Tibial nerve (tissue), 4 donors: ENCODE data around the gene MIP. TPM values are rescaled to one million over a fixed set of nuclear protein-coding genes. Genes with fewer than 3 reads are reported as not detected.

Experiments
- DNase-seq, 2 donors: peaks; one replicate each; pipeline ENCODE4 v3.0.0-alpha.2; 2019; ENCODE audit warnings: low spot score in 2 of 2
- H3K27ac ChIP-seq, 4 donors: fragments of 200-600 bp; sonication (generic) in 3 of 4; one replicate each; pipeline ENCODE4 v1.5.1; 2017 to 2019; ENCODE audit warnings: mild to moderate bottlenecking in 1 of 4
- H3K27me3 ChIP-seq, 2 donors: fragments of 200-600 bp; sonication (generic) in 1 of 2; one replicate each; pipeline versions ENCODE4 v1.5.1 to v1.6.0; 2017 to 2019
- H3K36me3 ChIP-seq, 3 donors: fragments of 200-600 bp; sonication (generic); one replicate each; pipeline ENCODE4 v1.5.1; 2018 to 2019
- H3K4me1 ChIP-seq, 4 donors: fragments of 200-600 bp; sonication (generic) in 3 of 4; one replicate each; pipeline ENCODE4 v1.5.1; 2017 to 2019
- H3K4me3 ChIP-seq, 4 donors: fragments of 200-600 bp; sonication (generic) in 3 of 4; one replicate each; pipeline ENCODE4 v1.5.1; 2017 to 2019; ENCODE audit warnings: mild to moderate bottlenecking in 1 of 4, moderate library complexity in 1 of 4
- H3K9me3 ChIP-seq, 4 donors: fragments of 200-600 bp; sonication (generic) in 3 of 4; one replicate each; pipeline ENCODE4 v1.5.1; 2017 to 2019
- EP300 ChIP-seq, 2 donors: sonication (generic); formaldehyde crosslinking; IDR thresholded peaks; one replicate each; pipeline ENCODE4 v1.6.1; 2017; ENCODE audit warnings: antibody characterized with exemption in 2 of 2, mild to moderate bottlenecking in 1 of 2
- POLR2A ChIP-seq, 2 donors: fragments of 450-650 bp; IDR thresholded peaks; one replicate each; pipeline ENCODE4 v1.6.1; 2017; ENCODE audit warnings: antibody characterized with exemption in 2 of 2, mild to moderate bottlenecking in 2 of 2, moderate library complexity in 2 of 2
- WGBS, 2 donors: methylation state at CpG; one replicate each; pipeline ENCODE4 v1.1.5; 2018; 5-methylcytosine and 5-hydroxymethylcytosine counted together
- total RNA-seq, 4 donors: library from RNA; depleted of rRNA; stranded (reverse); fragments of >200 nt; gene quantifications; one replicate each; pipeline ENCODE4 v1.1.0, GENCODE V29; 2016
- TF ChIP-seq, protein P1 (sequence below), 5 experiments: fragments of 200-600 bp in 3 of 5; fragments of 450-650 bp in 2 of 5; sonication (generic) in 3 of 5; IDR thresholded peaks; one replicate each; pipeline ENCODE4 v1.5.1; 2016 to 2019; ENCODE audit warnings: antibody characterized with exemption in 5 of 5, mild to moderate bottlenecking in 3 of 5, moderate library complexity in 2 of 5

The MIP gene
- total RNA-seq, 4 donors from 2014 or later, result not detected

- no peak for DNase-seq
- Histone ChIP-seq H3K27me3 (no peaks in the 10 kb centered on the region), H3K27ac (no peak overlapping the region), H3K4me3 (no peak overlapping the region), H3K4me1 (no peaks in the 10 kb centered on the region), H3K9me3 (no peaks in the 10 kb centered on the region), H3K36me3 (peaks cover 0 to 72% (median 0%) of the 10 kb centered on the region in 3 donors)
- WGBS, 2 donors, result 63 to 75% methylated on average over 1 of the region's 1 CpG
- TF ChIP-seq EP300 (IDR thresholded peaks at IDR 0.05) (no peak), POLR2A (IDR thresholded peaks at IDR 0.05) (no peak)
- TF ChIP-seq, protein P1, sequence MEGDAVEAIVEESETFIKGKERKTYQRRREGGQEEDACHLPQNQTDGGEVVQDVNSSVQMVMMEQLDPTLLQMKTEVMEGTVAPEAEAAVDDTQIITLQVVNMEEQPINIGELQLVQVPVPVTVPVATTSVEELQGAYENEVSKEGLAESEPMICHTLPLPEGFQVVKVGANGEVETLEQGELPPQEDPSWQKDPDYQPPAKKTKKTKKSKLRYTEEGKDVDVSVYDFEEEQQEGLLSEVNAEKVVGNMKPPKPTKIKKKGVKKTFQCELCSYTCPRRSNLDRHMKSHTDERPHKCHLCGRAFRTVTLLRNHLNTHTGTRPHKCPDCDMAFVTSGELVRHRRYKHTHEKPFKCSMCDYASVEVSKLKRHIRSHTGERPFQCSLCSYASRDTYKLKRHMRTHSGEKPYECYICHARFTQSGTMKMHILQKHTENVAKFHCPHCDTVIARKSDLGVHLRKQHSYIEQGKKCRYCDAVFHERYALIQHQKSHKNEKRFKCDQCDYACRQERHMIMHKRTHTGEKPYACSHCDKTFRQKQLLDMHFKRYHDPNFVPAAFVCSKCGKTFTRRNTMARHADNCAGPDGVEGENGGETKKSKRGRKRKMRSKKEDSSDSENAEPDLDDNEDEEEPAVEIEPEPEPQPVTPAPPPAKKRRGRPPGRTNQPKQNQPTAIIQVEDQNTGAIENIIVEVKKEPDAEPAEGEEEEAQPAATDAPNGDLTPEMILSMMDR (IDR thresholded peaks at IDR 0.05), result no peak
Observed at GRCh38 chr12:56425193-56425592, 29.3 kb downstream of the MIP start.

GRCh38 chr12:56420411-56420810 lies 34.0 kb downstream of the MIP start:
- H3K36me3 ChIP-seq, result peaks cover 0 to 55% (median 0%) of the 10 kb centered on the region in 3 donors
- no peaks in the 10 kb centered on the region for H3K27me3 ChIP-seq
- no peak for DNase-seq
- no peak for TF ChIP-seq POLR2A (IDR thresholded peaks at IDR 0.05)
- no peak for TF ChIP-seq EP300 (IDR thresholded peaks at IDR 0.05)
- TF ChIP-seq, protein P1 (IDR thresholded peaks at IDR 0.05), result no peak
- no peak overlapping the region for H3K27ac ChIP-seq
- H3K4me3 ChIP-seq, result no peak overlapping the region
- WGBS, 2 donors, result 90 to 93% methylated on average over 6 of the region's 6 CpGs
- H3K4me1 ChIP-seq, result no peaks in the 10 kb centered on the region
- no peaks in the 10 kb centered on the region for H3K9me3 ChIP-seq

DNA sequence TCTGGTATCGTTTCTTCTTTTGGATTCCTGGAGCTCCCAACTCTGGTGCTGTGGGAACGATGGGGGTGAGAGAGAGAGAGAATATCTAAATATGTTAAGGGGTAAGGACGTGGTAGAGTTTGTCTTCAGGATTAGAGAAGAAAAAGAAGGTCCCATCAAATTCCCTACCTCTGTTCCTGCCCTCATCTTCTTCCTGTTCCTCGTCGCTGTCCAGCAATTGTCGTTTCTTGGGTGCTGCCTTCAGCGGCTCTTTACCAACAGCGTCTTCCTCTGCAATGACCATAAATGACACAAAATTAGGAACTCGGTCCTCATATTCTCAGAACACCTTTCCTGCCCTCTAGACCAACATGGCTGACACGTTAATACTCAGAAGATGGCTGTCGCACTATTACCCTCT lies 36.7 kb downstream of the MIP start:
- TF ChIP-seq, protein P1 (IDR thresholded peaks at IDR 0.05), result no peak
- no peak for TF ChIP-seq EP300 (IDR thresholded peaks at IDR 0.05)
- TF ChIP-seq POLR2A (IDR thresholded peaks at IDR 0.05), result no peak
- Histone ChIP-seq H3K9me3 (no peaks in the 10 kb centered on the region), H3K4me1 (no peaks in the 10 kb centered on the region), H3K4me3 (no peak overlapping the region), H3K27me3 (no peaks in the 10 kb centered on the region), H3K27ac (no peak overlapping the region), H3K36me3 (peaks cover 0 to 35% (median 0%) of the 10 kb centered on the region in 3 donors)
- no peak for DNase-seq
- WGBS, 2 donors, result 95 to 96% methylated on average over 11 of the region's 11 CpGs

- Histone ChIP-seq H3K36me3 (peaks cover 0 to 11% (median 0%) of the 10 kb centered on the region in 3 donors), H3K4me1 (no peaks in the 10 kb centered on the region), H3K27me3 (no peaks in the 10 kb centered on the region), H3K27ac (no peak overlapping the region), H3K9me3 (no peaks in the 10 kb centered on the region), H3K4me3 (no peak overlapping the region)
- no peak for DNase-seq
- WGBS, 2 donors, result 85 to 89% methylated on average over 3 of the region's 3 CpGs
- TF ChIP-seq, protein P1 (IDR thresholded peaks at IDR 0.05), result no peak
- TF ChIP-seq POLR2A (IDR thresholded peaks at IDR 0.05) (no peak), EP300 (IDR thresholded peaks at IDR 0.05) (no peak)
Observed at GRCh38 chr12:56414401-56414800, 40.1 kb downstream of the MIP start.

DNA sequence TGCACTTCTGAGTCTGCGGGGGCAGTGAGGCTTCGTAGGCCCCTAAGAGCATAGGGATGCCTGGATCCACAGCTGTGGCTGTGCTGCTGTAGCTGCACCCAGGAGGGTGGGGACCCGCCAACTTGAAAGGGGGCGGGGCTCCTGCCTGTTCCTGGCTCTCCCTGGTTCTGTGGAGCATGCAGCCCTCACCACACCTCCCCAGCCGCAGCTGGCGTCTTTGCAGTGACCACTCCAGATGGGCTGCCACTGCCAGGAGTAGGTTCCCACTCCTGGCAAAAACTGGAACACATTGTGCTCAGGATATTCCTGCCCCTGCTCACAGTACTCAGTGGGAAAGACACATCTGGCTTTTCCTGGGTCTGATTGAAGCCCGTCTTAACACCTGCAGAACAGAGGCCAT lies 41.1 kb downstream of the MIP start:
- no peaks in the 10 kb centered on the region for H3K4me1 ChIP-seq
- no peaks in the 10 kb centered on the region for H3K27me3 ChIP-seq
- H3K27ac ChIP-seq, result no peak overlapping the region
- no peak for DNase-seq
- TF ChIP-seq, protein P1 (IDR thresholded peaks at IDR 0.05), result no peak
- TF ChIP-seq POLR2A (IDR thresholded peaks at IDR 0.05) (no peak), EP300 (IDR thresholded peaks at IDR 0.05) (no peak)
- peaks cover 0 to 11% (median 0%) of the 10 kb centered on the region in 3 donors for H3K36me3 ChIP-seq
- no peaks in the 10 kb centered on the region for H3K9me3 ChIP-seq
- H3K4me3 ChIP-seq, result no peak overlapping the region
- WGBS, 2 donors, result 84 to 92% methylated on average over 5 to 6 of the region's 7 CpGs
